Fibroblast of skin of abdomen (primary cell): ENCODE data around the gene SLC7A1.

Experiments
- DNase-seq: peaks from one replicate; pipeline ENCODE4 v3.0.0-alpha.2; 2013

Gene SLC7A1

DNA sequence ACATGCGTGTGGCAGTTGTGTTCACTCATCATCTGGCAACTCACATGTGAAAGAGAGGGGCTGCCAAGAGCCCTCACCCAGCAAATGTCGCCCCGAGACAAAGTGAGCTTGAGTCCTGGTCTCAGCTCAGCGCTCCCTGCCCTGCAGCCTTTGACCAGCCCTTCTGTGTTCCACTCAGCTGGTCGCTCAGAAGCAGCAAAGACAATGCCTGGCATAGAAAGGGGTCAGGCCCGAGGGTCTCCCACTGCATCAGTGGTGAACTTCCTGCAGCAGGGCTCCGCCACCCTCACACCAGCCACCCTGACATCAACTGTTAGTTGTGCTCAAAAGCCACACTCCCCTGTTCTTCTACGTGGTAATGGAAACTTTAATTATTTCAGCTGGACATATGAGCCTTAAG lies 68.0 kb downstream of the SLC7A1 start:
- no peak for DNase-seq

DNA sequence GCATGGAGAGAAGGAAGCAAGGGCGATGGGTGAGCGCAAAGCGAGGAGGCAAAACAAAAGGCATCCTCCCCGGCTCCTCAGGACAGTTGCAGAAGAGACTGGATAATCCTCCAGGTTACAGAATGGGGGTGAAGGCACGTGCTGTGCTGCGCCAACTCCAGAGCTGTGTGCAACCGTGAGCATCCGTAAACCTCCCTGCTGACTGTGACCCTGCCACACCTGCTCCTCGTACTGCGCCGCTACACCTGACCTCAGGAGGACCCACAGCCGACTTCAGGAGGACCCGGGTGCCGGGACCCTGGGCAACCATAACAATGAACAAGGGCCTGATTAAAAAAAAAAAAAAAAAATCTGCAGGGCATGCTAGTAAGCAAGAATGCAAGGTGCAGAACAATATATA lies 68.7 kb downstream of the SLC7A1 start:
- no peak for DNase-seq

DNA sequence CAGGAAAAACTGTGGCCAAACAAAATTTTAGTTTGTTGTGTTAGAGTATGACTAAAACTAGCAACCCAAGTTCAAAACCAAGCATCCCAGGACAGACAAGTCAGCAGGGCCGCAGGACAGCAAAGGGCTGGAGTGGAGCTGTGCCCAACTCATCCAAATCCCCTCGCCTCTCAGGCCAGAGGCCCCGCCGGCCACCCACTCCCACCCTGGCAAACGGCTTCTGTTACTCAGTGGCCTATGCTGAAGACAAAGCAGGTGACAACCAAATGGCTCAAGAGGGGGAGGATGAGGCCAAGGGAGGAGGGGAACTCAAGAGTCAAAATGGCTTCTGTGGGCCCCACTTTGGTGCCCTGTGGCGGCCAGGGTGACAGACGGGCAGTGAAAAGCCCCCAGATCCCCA lies 69.7 kb downstream of the SLC7A1 start:
- no peak for DNase-seq

DNA sequence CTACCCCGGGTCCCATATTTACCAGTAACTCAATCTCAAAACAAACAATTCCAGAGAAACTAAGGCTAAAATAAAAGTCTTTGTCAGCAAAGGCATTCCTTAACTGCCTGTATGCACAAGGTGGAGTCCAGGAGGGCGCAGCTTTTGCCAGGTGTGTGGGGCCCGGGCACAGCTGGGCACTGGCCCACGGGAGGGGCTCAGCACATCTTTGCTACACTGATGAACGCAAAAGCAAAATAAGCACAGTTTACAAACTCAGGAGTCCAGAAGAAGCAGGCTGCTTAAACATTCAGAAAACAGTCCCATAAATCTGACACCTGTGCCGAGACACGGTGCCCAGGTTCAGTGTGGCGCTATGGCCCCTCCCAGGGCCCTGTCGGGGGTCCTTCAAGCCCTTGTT lies 70.8 kb downstream of the SLC7A1 start:
- no peak for DNase-seq

DNA sequence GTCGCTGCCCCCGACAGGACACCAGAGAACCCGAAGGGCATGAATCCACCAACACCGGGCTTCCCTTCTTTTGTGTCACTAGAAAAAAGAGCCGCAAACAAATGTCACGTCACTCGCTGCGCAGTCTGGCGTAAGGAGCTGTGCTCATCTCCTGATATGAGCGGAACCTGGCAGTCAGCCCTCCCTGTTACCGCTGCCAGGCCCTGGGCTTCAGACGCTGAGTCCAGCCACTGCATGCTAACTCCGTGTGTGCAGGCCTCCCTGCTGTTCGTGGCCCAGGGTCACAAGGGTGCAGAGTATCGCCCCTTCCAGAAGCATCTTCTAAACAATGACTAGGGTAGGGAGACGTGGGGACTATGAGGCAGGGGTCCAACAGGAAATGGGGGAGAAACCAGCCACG lies 71.3 kb downstream of the SLC7A1 start:
- DNase-seq: no peak

DNA sequence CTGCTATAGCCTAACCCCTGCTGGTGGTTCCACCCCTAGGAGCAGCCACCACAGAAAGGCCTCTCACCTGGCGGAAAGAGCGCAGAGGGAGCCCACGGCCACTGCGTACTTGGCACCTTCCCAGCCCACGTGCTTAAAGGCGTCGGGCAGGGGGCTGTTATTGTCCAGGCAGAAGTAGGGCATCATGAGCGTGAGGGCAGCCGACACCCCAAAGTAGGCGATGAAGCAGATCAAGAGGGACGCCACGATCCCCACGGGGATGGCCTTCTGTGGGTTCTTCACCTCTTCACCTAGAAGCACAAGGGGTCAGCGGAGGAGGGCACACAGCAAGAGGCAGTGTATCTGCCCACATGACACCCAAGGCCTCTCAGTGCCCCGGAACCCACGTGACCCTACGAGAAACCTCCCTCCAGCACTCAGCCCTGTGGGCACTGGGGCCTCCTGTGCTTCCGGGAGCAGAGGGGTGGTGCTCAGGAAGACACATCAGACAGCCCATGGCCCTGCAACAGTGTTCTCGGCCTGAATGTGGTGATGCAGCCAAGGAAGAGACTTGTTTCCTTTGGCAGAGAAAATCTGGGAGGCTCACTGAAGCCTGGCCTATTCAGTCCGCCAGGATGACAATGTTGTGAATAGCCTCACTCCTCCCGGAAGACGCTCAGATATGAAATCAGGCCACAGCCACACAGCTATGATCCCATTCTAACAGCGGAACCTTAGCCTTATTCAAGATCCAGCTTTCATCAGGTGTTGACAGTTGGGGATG lies 72.1 kb downstream of the SLC7A1 start:
- peak; percentile 60 for DNase-seq

DNA sequence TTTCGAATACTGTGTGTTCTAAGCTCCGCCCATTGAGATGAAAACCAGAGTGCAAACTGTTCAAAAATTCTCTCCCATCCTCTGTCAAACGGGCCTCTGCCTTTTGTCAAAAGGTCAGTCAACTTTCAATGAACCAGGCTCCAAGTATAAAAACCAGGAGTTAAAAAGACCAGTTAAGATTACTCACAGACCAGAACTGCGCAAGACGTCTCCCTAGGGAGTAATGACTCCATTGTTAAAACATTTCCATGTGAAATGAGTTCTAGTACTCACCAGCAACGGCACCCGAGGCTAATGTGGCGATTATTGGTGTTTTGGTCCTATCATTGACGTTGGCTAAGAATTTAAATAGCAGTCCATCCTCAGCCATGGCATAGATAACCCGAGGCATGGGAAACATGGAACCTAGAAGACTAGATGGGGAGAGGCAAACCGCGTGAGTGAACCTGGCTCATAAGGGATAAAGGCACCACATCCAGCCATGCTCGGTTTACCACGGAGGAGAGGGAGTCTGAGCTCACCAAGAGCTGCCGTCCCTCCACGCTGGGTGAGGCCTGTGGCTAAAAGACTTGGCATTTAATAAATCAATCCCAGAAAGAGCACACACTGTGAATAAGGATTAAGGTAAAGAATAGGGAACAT lies 73.3 kb downstream of the SLC7A1 start:
- DNase-seq: peak; percentile 96

DNA sequence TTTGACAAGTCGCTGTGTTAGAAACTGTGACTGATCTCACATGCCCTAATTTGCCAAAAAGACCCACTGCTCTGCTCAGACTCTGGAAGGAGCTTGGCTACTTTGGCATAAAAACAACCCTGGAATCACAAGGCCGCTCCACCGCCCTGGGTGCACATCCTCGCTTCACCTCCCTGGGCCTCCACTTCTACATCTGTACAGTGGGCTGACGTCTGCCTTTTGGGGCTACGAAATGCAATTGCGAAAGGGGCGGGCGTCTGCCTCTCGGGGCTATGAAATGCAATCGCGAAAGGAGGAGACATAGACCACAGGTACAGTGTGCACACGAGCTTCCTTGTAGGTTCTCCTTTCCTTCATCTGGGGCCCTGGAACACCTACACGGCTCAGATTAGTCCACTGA lies 74.2 kb downstream of the SLC7A1 start:
- no peak for DNase-seq

DNA sequence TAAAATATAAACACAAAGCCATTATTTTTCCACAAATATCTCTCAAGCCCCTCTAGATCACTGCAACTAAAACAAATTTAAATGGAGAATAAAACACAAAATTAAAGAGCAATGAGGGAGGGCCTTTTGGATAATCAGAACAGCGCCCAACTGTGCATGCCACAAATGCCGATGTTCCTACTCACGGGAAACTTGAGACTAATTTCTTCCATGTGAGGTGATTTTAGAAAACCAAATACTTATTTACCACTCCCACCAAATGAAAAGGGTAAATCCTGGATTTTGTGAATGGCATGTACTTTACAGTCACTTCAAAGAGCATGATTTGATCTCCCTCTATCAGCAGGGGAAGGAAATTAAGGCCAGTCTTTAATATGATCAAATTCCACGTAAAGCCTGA lies 74.8 kb downstream of the SLC7A1 start:
- DNase-seq: peak; percentile 89

DNA sequence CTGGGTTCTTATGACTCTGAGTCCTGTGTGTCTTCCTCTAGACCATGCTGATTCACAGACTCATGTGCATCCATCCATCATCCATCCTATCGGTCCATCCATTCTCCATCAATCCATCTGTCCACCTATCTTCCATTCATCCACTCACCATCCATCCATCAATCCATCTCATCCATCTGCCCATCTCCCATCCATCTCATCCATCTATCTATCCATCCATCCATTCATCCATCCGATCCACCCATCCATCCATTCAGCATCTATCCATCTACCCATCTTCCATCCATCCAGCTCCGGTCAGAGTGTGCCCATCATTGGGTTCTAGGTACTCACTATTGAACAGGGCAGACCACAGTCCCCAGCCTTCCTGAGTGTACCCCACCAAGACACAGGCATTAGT lies 75.6 kb downstream of the SLC7A1 start:
- DNase-seq: no peak

DNA sequence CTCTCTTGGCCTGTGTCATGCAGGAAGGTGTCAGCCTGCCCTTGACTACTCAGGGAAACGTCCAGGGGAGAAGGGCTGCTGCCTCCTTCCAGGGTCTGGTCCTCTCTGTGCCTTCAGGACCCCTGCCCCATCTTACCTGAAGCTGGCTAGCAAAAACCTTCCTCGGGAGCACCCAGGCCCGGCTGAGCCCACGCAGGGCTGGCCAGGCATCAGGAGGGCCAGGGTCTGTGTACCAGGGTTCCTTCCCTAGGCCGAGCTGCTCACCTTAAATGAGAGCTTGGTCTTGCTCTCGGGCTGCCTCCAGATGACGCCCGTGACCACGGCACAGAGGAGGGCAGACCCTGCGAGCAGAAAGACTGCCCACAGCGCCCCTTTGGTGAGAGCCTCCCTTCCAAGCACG lies 78.6 kb downstream of the SLC7A1 start:
- DNase-seq: no peak

DNA sequence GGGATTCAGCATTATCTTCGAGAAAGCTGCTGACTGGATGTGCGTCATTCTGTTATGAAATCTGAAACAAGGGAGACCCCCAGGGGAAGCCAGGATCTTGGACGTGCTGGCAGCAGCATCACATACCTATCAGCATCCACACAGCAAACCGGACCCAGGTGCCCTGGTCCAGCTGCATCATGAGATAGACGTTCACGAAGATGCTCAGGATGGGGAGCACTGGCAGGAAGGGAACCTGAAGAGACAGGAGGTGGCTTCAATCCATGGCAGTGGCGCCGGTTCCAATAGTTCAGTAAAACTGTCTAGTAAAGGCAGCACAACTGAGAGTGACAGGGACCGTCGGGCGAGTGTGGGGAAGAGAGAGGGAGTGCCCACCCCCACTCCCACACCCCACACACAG lies 79.5 kb downstream of the SLC7A1 start:
- DNase-seq: no peak

DNA sequence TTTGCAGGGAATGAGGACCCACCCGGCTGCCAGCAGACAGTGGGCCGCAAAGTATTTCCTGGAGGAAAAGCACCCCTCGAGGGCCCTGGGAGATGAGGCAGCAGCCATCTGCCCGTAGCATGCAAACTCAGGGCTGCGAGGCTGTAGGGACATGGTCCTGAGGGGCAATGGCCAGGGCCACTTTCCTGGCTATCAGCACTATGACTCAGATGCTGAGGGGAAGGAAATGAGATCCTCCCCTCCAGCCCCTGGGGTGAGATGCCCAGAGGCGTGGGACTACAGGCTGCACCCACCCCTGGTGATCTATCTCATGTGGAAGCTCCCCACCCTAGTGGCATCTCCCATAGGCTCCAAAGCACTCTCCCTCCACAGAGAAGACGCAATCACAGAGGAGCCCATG lies 80.1 kb downstream of the SLC7A1 start:
- no peak for DNase-seq

DNA sequence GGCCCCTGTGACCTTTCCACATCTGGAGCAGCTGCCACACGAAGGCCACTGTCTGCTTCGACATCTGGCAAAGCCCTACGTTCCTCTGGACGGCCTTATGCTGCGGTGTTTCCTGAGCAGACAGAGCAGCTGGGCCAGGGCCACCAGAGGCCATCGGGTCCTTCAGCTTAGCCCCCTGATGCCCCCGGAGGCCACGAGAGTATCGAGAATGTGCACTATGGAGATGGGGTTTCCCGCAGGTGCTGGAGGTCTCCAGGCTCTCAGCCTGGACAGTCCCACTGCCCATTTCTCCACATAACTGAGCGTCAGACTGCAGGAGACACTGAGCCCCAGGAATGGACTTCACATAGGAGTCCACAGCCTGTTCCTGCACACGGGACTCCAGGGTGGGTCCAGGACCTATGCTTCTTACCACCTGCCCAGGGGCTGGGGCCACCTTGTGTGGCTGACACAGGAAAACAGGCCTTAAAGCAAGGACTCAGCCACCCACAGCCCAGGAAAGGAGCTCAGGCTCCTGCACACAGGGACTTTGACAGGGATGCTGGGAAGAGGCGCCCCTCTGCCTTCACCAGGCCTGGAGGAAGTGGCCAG lies 80.7 kb downstream of the SLC7A1 start:
- DNase-seq: no peak

DNA sequence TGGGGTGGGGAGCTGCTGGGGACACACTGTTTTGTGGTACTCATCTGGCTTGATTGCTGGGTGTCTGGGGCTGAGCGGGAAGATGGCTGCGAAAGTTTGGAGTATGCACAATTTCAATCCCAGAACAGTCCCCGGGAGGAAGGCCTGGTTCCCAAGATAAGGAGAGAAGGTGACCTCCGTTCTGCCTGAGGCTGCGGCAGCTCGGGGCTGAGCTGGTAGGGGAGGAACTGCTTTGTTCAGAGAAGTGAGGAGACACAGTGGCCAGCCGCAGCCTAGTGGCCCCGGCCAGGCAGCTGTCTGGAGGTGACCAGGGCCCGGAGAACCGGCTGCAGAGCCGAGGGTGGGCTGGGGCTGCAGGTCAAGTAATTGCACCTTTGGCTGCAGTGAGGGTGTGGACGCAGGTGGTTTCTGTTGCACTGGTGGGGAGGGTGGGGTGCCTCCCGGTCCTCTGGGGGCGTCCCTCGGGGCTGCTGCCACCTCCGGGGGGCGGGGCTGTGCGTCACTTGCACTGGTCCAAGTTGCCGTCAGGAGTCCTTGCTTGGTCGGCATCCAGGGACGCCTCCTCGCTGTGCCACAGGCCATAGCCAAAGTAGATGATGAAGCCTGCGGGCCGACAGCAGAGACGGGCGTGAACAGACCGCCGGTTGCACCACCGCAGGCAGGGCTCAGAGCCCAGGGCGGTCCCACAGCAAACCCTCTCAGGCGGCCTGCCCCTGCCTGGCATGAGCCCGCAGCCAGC lies 81.3 kb downstream of the SLC7A1 start:
- no peak for DNase-seq

DNA sequence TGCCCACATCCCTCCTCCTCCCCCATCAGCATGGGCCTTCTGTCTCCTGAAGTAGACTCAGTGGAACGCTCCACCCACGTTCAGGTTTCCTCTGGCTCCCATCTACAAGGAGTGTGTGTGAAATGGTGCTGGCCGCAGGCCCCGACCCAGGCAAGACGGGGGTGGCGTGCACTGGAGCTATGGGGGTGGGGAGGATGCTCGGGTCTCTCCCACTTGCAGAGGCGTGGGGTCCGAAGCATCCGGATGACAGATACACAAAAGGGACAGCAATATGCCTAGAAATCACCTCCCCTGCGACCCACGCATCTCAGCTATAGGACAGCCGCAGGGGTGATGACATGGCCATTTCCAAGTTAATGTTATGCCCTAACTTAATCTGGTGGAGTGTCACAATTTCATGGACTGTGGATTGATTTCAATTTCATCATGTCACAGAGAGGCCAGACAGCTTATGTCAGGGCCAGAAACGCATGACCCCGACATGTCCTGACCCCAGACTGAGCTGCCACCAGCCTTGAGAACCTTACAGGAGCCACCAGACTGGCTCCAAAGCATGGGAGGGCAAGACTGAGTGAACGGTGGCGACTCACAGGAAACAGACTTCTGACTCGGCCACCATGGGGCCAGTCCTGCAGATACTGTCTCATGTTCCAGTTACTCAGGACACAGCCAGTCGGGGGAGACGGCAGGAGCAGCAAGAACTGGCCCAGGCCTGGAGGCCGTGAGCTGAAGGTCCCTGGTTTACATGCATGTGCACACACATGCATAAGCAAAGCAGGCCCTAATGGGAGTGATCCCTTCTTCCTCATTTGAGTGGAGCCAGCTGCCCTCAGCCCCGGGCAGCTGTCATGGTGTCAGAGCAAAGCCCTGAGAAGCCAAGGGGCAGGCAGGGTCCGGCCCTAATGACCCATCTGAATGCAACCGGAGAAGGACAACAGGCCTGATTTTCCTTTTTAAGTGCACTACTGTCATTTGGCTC lies 82.2 kb downstream of the SLC7A1 start:
- peak; percentile 28 for DNase-seq

DNA sequence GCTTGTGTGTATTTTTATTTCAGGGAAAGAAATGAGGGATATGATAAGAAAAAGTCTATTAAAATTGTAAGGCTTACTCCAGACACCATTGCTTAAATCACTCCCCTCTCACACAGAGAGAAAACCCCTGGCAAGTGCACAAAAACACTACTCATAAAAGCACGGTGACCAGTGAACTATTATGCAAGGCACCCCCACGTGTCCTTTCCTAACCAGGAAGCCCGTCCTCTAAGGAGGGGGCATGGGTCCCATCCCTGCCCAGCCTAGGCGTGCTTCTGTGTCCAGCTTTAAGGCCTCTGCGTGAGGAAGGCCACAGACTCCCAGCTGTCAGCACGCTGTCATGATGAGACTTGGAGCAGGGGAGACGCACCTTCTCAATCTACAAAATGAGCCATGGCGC lies 83.5 kb downstream of the SLC7A1 start:
- DNase-seq: no peak

DNA sequence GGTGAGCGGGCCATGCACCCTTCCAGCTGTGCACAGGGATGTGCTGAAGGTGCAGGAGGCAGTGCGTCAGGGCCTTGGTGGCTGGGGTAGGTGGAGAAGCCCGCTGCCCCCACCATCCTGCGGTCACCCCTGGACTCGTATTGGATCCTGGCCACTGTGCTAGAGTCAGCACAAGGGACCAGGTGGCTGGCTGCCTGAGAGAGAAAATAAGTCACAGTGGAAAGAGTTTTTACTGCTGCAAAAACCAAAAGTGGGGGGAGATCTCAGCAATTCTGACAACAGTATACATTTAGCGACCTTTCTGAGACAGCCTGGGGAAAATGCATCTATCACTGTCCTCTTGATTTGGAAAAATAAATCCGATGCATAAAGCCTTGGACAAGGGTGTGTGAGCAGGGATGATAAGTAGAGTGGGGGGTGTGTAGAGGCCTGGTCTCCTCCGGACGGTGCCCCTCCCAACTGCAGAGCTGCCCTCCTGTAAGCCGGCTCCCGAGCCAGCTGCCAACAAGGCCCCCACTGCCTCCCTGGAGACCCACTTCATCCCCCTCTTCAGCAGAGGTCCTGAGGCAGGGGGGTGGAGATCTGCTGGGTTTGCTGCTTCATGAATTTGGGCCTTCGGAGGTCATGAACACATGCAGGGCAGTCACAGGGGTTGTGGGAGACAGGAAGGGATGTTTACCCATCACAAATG lies 84.2 kb downstream of the SLC7A1 start:
- no peak for DNase-seq

DNA sequence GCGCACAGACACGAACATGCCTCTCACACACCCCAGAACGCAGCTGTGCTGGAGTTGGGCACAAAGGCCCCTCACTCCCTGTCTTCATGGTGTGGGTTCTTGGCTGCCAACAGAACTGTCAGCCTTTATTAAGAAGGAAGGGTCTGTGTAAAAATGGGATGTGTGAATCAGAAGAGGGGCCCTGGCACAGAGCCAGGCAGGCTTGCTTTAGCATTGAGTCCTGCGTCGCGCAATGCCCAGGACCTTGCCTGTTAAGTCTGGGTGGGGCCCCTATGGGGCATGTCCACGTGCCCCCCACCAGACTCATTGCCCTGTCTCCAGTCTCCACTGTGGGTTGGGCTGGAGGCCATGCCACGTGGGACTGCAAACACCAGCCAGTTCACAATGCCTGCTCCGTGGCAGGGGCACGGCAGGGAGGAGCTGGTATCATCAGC lies 84.8 kb downstream of the SLC7A1 start:
- no peak for DNase-seq

DNA sequence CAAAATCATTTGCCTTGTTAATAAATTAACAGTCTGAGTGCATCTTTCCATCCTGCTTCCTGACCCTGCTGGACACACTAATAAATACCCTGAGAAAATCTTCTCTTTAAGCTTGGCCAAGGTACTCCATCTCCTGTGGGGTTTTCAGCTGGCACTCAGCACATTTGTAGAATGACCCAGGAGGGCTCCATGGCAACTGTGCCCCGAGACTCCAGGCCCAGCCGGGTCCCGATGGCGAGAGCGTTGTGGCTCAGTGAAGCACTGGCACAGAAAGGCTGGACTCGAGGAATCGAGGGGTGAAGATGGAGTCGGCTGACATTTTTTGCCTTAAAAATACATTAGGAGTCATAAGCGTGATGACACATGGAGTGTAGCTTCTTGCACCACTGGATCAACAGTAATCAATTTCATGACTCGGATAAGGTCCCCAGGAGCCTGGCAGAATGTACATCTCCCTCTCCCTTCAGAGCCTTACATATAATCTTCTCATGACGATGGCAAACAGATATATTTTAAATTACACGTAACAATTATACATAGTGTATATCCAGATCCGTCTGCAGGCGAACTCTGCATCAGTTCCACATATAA lies 85.4 kb downstream of the SLC7A1 start:
- peak; percentile 42 for DNase-seq

DNA sequence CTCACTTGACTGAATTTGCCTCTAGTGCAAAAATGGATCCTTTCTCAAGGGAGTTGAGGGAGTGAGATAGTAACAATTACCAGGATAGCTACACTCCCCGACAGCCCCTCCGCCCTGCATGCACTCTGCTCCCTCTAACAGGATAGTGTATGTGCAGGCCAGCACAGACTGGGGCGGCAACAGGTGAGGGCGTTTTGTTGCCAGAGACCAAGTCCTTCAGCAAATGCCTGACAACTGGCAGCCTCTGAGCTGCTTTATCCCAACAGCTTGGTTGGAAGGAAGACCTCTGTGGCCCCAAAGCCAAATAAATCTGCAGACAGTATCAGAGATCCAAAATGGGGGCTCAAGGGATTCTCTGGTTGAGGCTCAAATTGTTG lies 86.6 kb downstream of the SLC7A1 start:
- no peak for DNase-seq
